B cell (primary cell): Measurements from ENCODE around the gene IFT88. TPM values are rescaled to one million over a fixed set of nuclear protein-coding genes. Genes with fewer than 3 reads are reported as not detected.

Experiments used
- ATAC-seq: fragments of 200-7000 bp; cut with Tn5 transposase; one replicate; pipeline ENCODE4 v1.10.0; 2021; ENCODE audit warnings: low read depth, mild to moderate bottlenecking, moderate number of reproducible peaks, moderate library complexity
- CTCF ChIA-PET: fragments of 350-600 bp; sonication (Branson Sonifier 250); formaldehyde crosslinking; loops from one replicate; lab custom pipeline; 2021; ENCODE audit warnings: antibody characterized with exemption, inconsistent platforms; lab: Charles Lee
- POLR2A ChIA-PET: fragments of 350-600 bp; sonication (Branson Sonifier 250); formaldehyde crosslinking; loops from one replicate; lab custom pipeline; 2021; ENCODE audit warnings: antibody characterized with exemption; lab: Charles Lee
- DNase-seq: peaks from one replicate; pipeline ENCODE4 v3.0.0; 2013
- H2AFZ ChIP-seq: 2 replicates; pipeline ENCODE4 v1.6.1; 2012; ENCODE audit warnings: mild to moderate bottlenecking, low read depth, low read length; ENCODE audit not compliant: insufficient read depth, poor library complexity, severe bottlenecking
- H3K27ac ChIP-seq, 2 donors: 1 replicate in 1 of 2; 2 replicates in 1 of 2; pipeline ENCODE4 v1.5.1; 2012 to 2013; ENCODE audit warnings: low read length in 2 of 2, mild to moderate bottlenecking in 2 of 2, moderate library complexity in 1 of 2
- H3K27me3 ChIP-seq, 4 experiments: fragments of 200-600 bp in 1 of 4; sonication (generic) in 1 of 4; replicated peaks in 1 of 4; 1 replicate in 2 of 4; 2 replicates in 2 of 4; pipeline versions ENCODE4 v1.6.1 to v1.7.0; 2013 to 2016; ENCODE audit warnings: low read length in 3 of 4, mild to moderate bottlenecking in 2 of 4, mixed read lengths in 1 of 4, moderate library complexity in 1 of 4; ENCODE audit not compliant: insufficient read depth in 4 of 4, control insufficient read depth in 3 of 4; ENCODE audit errors: control extremely low read depth in 1 of 4
- H3K36me3 ChIP-seq, 2 experiments: replicated peaks in 1 of 2; 1 replicate in 1 of 2; 2 replicates in 1 of 2; pipeline versions ENCODE4 v1.6.1 to v1.7.1; 2013; ENCODE audit warnings: low read length in 1 of 2; ENCODE audit not compliant: insufficient read depth in 2 of 2, control insufficient read depth in 1 of 2; ENCODE audit errors: control extremely low read depth in 1 of 2, extremely low read depth in 1 of 2
- H3K4me1 ChIP-seq, 2 donors: fragments of 200-600 bp in 1 of 2; sonication (generic) in 1 of 2; 1 replicate in 1 of 2; 2 replicates in 1 of 2; pipeline versions ENCODE4 v1.5.1 to v1.6.1; 2013 to 2017; ENCODE audit warnings: low read length in 2 of 2; ENCODE audit not compliant: control insufficient read depth in 2 of 2, insufficient read depth in 2 of 2
- H3K4me2 ChIP-seq: replicated peaks from 2 replicates; pipeline ENCODE3; 2012; ENCODE audit warnings: mild to moderate bottlenecking, low read depth, low read length; ENCODE audit not compliant: poor library complexity, severe bottlenecking
- H3K4me3 ChIP-seq, 5 experiments: fragments of 200-600 bp in 1 of 5; sonication (generic) in 1 of 5; 1 replicate in 3 of 5; 2 replicates in 2 of 5; pipeline versions ENCODE4 v1.5.1 to v1.7.0; 2011 to 2016; ENCODE audit warnings: low read length in 4 of 5, mild to moderate bottlenecking in 4 of 5, low read depth in 2 of 5, control low read depth in 1 of 5, moderate library complexity in 1 of 5; ENCODE audit not compliant: insufficient read depth in 1 of 5; ENCODE audit errors: control extremely low read depth in 1 of 5, extremely low read depth in 1 of 5
- H3K79me2 ChIP-seq: fragments of 200-600 bp; sonication (generic); one replicate; pipeline ENCODE4 v1.6.0; 2016; ENCODE audit warnings: low read length; ENCODE audit not compliant: control insufficient read depth, insufficient read depth
- H3K9ac ChIP-seq: fragments of 200-600 bp; sonication (generic); 2 replicates; pipeline ENCODE4 v1.6.1; 2017; ENCODE audit warnings: mild to moderate bottlenecking, low read length, moderate library complexity
- H3K9me3 ChIP-seq, 3 donors: one replicate each; pipeline versions ENCODE4 v1.6.1 to v1.7.1; 2013; ENCODE audit warnings: low read length in 2 of 3; ENCODE audit not compliant: control insufficient read depth in 2 of 3, insufficient read depth in 1 of 3; ENCODE audit errors: control extremely low read depth in 1 of 3
- H4K20me1 ChIP-seq: 2 replicates; pipeline ENCODE4 v1.6.0; 2012; ENCODE audit warnings: mild to moderate bottlenecking, low read length; ENCODE audit not compliant: insufficient read depth, control insufficient read depth, poor library complexity, severe bottlenecking
- H3K27ac Mint-ChIP-seq: one replicate; pipeline ENCODE4 v1.8.0; 2021; ENCODE audit warnings: mixed read lengths
- H3K27me3 Mint-ChIP-seq: one replicate; pipeline ENCODE4 v1.8.0; 2021; ENCODE audit warnings: mixed read lengths
- H3K4me1 Mint-ChIP-seq: one replicate; pipeline ENCODE4 v1.8.0; 2021; ENCODE audit warnings: mixed read lengths
- H3K4me3 Mint-ChIP-seq: one replicate; pipeline ENCODE4 v1.8.0; 2021; ENCODE audit warnings: mixed read lengths
- H3K9me3 Mint-ChIP-seq: one replicate; pipeline ENCODE4 v1.8.0; 2022; ENCODE audit warnings: mixed read lengths; ENCODE audit not compliant: insufficient read depth
- CTCF ChIP-seq: fragments of 200-600 bp; IDR thresholded peaks from one replicate; pipeline ENCODE4 v1.8.0; 2022; ENCODE audit warnings: antibody characterized with exemption, mild to moderate bottlenecking
- EZH2 ChIP-seq: IDR thresholded peaks from 2 replicates; pipeline ENCODE4 v1.6.1; 2012; ENCODE audit warnings: borderline replicate concordance, low read depth, mild to moderate bottlenecking, moderate library complexity, low read length; ENCODE audit not compliant: insufficient read depth, poor library complexity, severe bottlenecking
- WGBS: methylation state at CpG from one replicate; pipeline ENCODE4 v1.1.5; 2013; ENCODE audit warnings: missing lambda C conversion rate; ENCODE audit not compliant: insufficient coverage; 5-methylcytosine and 5-hydroxymethylcytosine counted together
- intact Hi-C: fragments of 100-400 bp; cut with micrococcal nuclease; formaldehyde crosslinking; loops from one replicate; pipeline ENCODE4 v1.10.0; 2022
- polyA plus RNA-seq: library from polyadenylated mRNA; depleted of rRNA; stranded (reverse); fragments of >200 nt; gene quantifications from 2 replicates; pipeline ENCODE4 v1.2.3, GENCODE V29; 2012
- total RNA-seq, 2 donors: library from RNA; stranded (reverse); fragments of 120-200 nt in 1 of 2; gene quantifications; 1 replicate in 1 of 2; 2 replicates in 1 of 2; pipeline versions ENCODE4 v1.2.3 to v1.2.4, GENCODE V29; 2013 to 2022

IFT88 gene
- total and polyA plus RNA-seq, 2 donors (not counting 1 experiment from before 2014, with no cell fraction given): 8.0 to 23.3 TPM

- Mint-ChIP-seq H3K4me3 (no peak overlapping the region), H3K9me3 (no peaks in the 10 kb centered on the region), H3K27ac (no peak overlapping the region), H3K27me3 (no peaks in the 10 kb centered on the region), H3K4me1 (no peaks in the 10 kb centered on the region)
- intact Hi-C loops: no loop called here
- Histone ChIP-seq H3K9me3 (no peaks in the 10 kb centered on the region), H2AFZ (no peak overlapping the region), H3K27me3 (no peaks in the 10 kb centered on the region), H3K4me1 (no peaks in the 10 kb centered on the region), H3K36me3 (peaks cover 0 to 5% of the 10 kb centered on the region in 2 experiments), H3K4me2 (no peak overlapping the region), H3K79me2 (no peaks in the 10 kb centered on the region), H3K27ac (no peak overlapping the region), H3K4me3 (no peak overlapping the region), H4K20me1 (no peaks in the 10 kb centered on the region), H3K9ac (no peak overlapping the region)
- ChIA-PET CTCF (no interaction called here), POLR2A (no interaction called here)
- ATAC-seq: no peak
- DNase-seq: no peak
- TF ChIP-seq CTCF (no peak), EZH2 (no peak)
- 100% methylated on average over 1 of the region's 1 CpG for WGBS
These were observed 104.8 kb downstream of the IFT88 start for GRCh38 chr13:20671789-20672188.

- no peak overlapping the region for H3K27ac ChIP-seq
- Mint-ChIP-seq H3K4me1 (no peaks in the 10 kb centered on the region), H3K27ac (no peak overlapping the region), H3K9me3 (no peaks in the 10 kb centered on the region), H3K27me3 (no peaks in the 10 kb centered on the region), H3K4me3 (no peak overlapping the region)
- CTCF ChIA-PET: interaction anchor here (1.0 kb wide), 1 partner anchor 252 kb away, joined by 4 read pairs; no protein-coding TSS in a partner anchor
- H3K4me3 ChIP-seq: no peak overlapping the region
- ATAC-seq: no peak
- intact Hi-C loops: no loop called here
- H3K4me1 ChIP-seq: no peaks in the 10 kb centered on the region
- H3K79me2 ChIP-seq: no peaks in the 10 kb centered on the region
- H3K4me2 ChIP-seq: no peak overlapping the region
- no peaks in the 10 kb centered on the region for H3K9me3 ChIP-seq
- no peaks in the 10 kb centered on the region for H3K27me3 ChIP-seq
- no peak overlapping the region for H2AFZ ChIP-seq
- POLR2A ChIA-PET: no interaction called here
- no peak overlapping the region for H3K9ac ChIP-seq
- 100% methylated on average over 1 of the region's 2 CpGs for WGBS
- TF ChIP-seq CTCF (no peak), EZH2 (no peak)
- no peak for DNase-seq
- peaks cover 0 to 5% of the 10 kb centered on the region in 2 experiments for H3K36me3 ChIP-seq
- H4K20me1 ChIP-seq: no peaks in the 10 kb centered on the region
These were observed 105.8 kb downstream of the IFT88 start for GRCh38 chr13:20672772-20673171.
